K562 (cell line): ENCODE data around the gene CPA2. TPM values are rescaled to one million over a fixed set of nuclear protein-coding genes. Genes with fewer than 3 reads are reported as not detected.

ENCODE experiments used
- CHD2 ChIP-seq: IDR thresholded peaks from 2 replicates; pipeline ENCODE4 v1.6.1; 2011; ENCODE audit warnings: low read depth, low read length
- CHD4 ChIP-seq: fragments of 200-600 bp; sonication (generic); IDR thresholded peaks from 3 replicates; pipeline ENCODE4 v1.6.1; 2012; ENCODE audit warnings: low read depth, mild to moderate bottlenecking, mixed read lengths, low read length, inconsistent platforms; ENCODE audit not compliant: insufficient read depth, insufficient replicate concordance, poor library complexity, severe bottlenecking
- CTBP1 ChIP-seq: fragments of 450-650 bp; IDR thresholded peaks from 2 replicates; pipeline ENCODE4 v1.6.1; 2016; ENCODE audit warnings: borderline replicate concordance
- CTCF ChIP-seq, 3 experiments: IDR thresholded peaks in 2 of 3; conservative IDR thresholded peaks in 1 of 3; 2 replicates each; pipeline ENCODE4 v1.5.1; 2011 to 2012; ENCODE audit warnings: low read length in 3 of 3, mild to moderate bottlenecking in 3 of 3, control low read depth in 2 of 3, improper control_type of control experiment in 1 of 3, inconsistent platforms in 1 of 3, low read depth in 1 of 3, mixed read lengths in 1 of 3, moderate library complexity in 1 of 3; ENCODE audit not compliant: insufficient read depth in 2 of 3
- DEAF1 ChIP-seq: fragments of 450-650 bp; formaldehyde crosslinking; IDR thresholded peaks from 2 replicates; pipeline ENCODE4 v1.4.0; 2020; ENCODE audit warnings: mild to moderate bottlenecking, moderate library complexity
- EP400 ChIP-seq: fragments of 450-650 bp; IDR thresholded peaks from 2 replicates; pipeline ENCODE4 v1.6.1; 2017; ENCODE audit warnings: antibody characterized with exemption, mild to moderate bottlenecking, moderate library complexity
- FOSL1 ChIP-seq: fragments of 200-800 bp; sonication (Bioruptor generic); conservative IDR thresholded peaks from 2 replicates; pipeline ENCODE4 v1.6.1; 2016; ENCODE audit warnings: missing genetic modification characterization, missing compliant biosample characterization
- JUNB ChIP-seq: fragments of 450-650 bp; formaldehyde crosslinking; conservative IDR thresholded peaks from 2 replicates; pipeline ENCODE4 v1.4.0; 2020; ENCODE audit warnings: mild to moderate bottlenecking
- MAZ ChIP-seq, 2 experiments: fragments of 450-650 bp in 1 of 2; sonication (generic) in 1 of 2; formaldehyde crosslinking; IDR thresholded peaks in 1 of 2; conservative IDR thresholded peaks in 1 of 2; 2 replicates each; pipeline versions ENCODE4 v1.4.0 to v1.5.0; 2020; ENCODE audit warnings: mild to moderate bottlenecking in 1 of 2, missing genetic modification reagents in 1 of 2
- MEF2D ChIP-seq: conservative IDR thresholded peaks from 2 replicates; pipeline ENCODE4 v1.6.1; 2016; ENCODE audit warnings: low read depth, missing genetic modification characterization, missing compliant biosample characterization
- MEIS2 ChIP-seq: fragments of 450-650 bp; IDR thresholded peaks from 2 replicates; pipeline ENCODE4 v1.6.1; 2014; ENCODE audit warnings: mild to moderate bottlenecking; ENCODE audit not compliant: partially characterized antibody
- MTA3 ChIP-seq: fragments of 450-650 bp; formaldehyde crosslinking; IDR thresholded peaks from 2 replicates; pipeline ENCODE4 v1.6.1; 2017; ENCODE audit warnings: mild to moderate bottlenecking, borderline replicate concordance
- NFIC ChIP-seq: fragments of 450-650 bp; IDR thresholded peaks from 2 replicates; pipeline ENCODE4 v1.6.1; 2017; ENCODE audit warnings: mild to moderate bottlenecking, inconsistent platforms
- PRDM10 ChIP-seq: fragments of 450-650 bp; IDR thresholded peaks from 2 replicates; pipeline ENCODE4 v1.6.1; 2018; ENCODE audit not compliant: partially characterized antibody
- TCFL5 ChIP-seq: fragments of 250-450 bp; sonication (Bioruptor Pico); conservative IDR thresholded peaks from 2 replicates; pipeline ENCODE4 v1.6.1; 2021; ENCODE audit warnings: mild to moderate bottlenecking, moderate library complexity, matching md5 sums
- TFE3 ChIP-seq: fragments of 450-650 bp; formaldehyde crosslinking; IDR thresholded peaks from 2 replicates; pipeline ENCODE4 v1.4.0; 2020; ENCODE audit warnings: mild to moderate bottlenecking, mixed read lengths
- ZNF583 ChIP-seq: fragments of 250-450 bp; sonication (Bioruptor Pico); IDR thresholded peaks from 2 replicates; pipeline ENCODE4 v1.4.0; 2020
- polyA plus RNA-seq, 8 experiments: library from polyadenylated mRNA; depleted of rRNA in 4 of 8; stranded (reverse) in 5 of 8; unstranded in 3 of 8; fragments of >200 nt; fragmentation: Nextera tagmentation in 2 of 8; fragmentation: Illumina TruSeq in 1 of 8; extraction: Ambion mirVana in 2 of 8; extraction: Trizol in 1 of 8; gene quantifications; 2 replicates each; pipeline versions ENCODE4 v1.2.1 to v1.2.3, GENCODE V29; 2011 to 2014; ENCODE audit warnings: inconsistent platforms in 1 of 8, missing spikeins in 1 of 8
- total RNA-seq, 7 experiments: library from RNA; depleted of rRNA in 6 of 7; stranded (reverse); fragments of >200 nt in 6 of 7; fragmentation: Illumina TruSeq in 2 of 7; extraction: Trizol in 2 of 7; gene quantifications; 2 replicates each; pipeline versions ENCODE4 v1.2.1 to v1.2.3, GENCODE V29; 2011 to 2021; ENCODE audit warnings: low replicate concordance in 1 of 7

The CPA2 gene
- total and polyA plus RNA-seq, 9 of the 15 experiments (the other 6 are each of a cell fraction or from before 2014, with no cell fraction given) = 0.04 to 0.84 (median 0.09) TPM; not detected in 4

- TF ChIP-seq MAZ (CRISPR knock-in tag; conservative IDR thresholded peaks at IDR 0.05 in 1 of 2, IDR thresholded peaks at IDR 0.05 in 1 of 2) = peak in 1 of 2 experiments; percentile 49; a peak in 1 of 4 replicates
- TF ChIP-seq JUNB (CRISPR knock-in tag) = peak; percentile 68
- peak; percentile 69; the same call in 1 of the 2 replicates for TF ChIP-seq DEAF1 (CRISPR knock-in tag)
- no peak for TF ChIP-seq NFIC
- TF ChIP-seq TCFL5 (CRISPR knock-in tag) = no peak
- TF ChIP-seq MTA3 = peak; percentile 77
- no peak for TF ChIP-seq CHD2
- TF ChIP-seq MEF2D (tag) = 0 out of 2 replicates have a peak, but pooled peaks have one; percentile 22
- peak; percentile 25 for TF ChIP-seq CHD4
- peak; percentile 45 for TF ChIP-seq EP400
- peak; percentile 98 for TF ChIP-seq FOSL1 (tag)
- peak; percentile 89 for TF ChIP-seq CTBP1
- TF ChIP-seq MEIS2 = peak; percentile 65
- TF ChIP-seq TFE3 (CRISPR knock-in tag) = no peak
- peak; percentile 74 for TF ChIP-seq PRDM10
- peak; percentile 94 to 97 (median 96) for TF ChIP-seq CTCF (IDR thresholded peaks at IDR 0.05 in 2 of 3, conservative IDR thresholded peaks at IDR 0.05 in 1 of 3; ENCODE audit: insufficient read depth in 2 of 3, low read depth in 1 of 3, low read length in 3 of 3)
- TF ChIP-seq ZNF583 (CRISPR knock-in tag) = no peak
Observed at GRCh38 chr7:130242198-130243014, 24.3 kb upstream of the CPA2 start (continued).
